A673 (cell line): ENCODE data around the gene FBXO45.

Experiments used
- EZH2 ChIP-seq: fragments of 200-600 bp; sonication (generic); IDR thresholded peaks from 2 replicates; pipeline ENCODE4 v1.6.1; 2017; ENCODE audit warnings: borderline replicate concordance, low read depth, mild to moderate bottlenecking, mixed read lengths, antibody characterized with exemption, low read length; ENCODE audit not compliant: poor library complexity, severe bottlenecking
- TF ChIP-seq, protein P1 (sequence below): fragments of 300-800, 200-600 bp; sonication (generic); conservative IDR thresholded peaks from 2 replicates; pipeline ENCODE4 v1.5.1; 2017; ENCODE audit warnings: low read depth, mild to moderate bottlenecking, antibody characterized with exemption, low read length, moderate library complexity, mixed read lengths

DNA sequence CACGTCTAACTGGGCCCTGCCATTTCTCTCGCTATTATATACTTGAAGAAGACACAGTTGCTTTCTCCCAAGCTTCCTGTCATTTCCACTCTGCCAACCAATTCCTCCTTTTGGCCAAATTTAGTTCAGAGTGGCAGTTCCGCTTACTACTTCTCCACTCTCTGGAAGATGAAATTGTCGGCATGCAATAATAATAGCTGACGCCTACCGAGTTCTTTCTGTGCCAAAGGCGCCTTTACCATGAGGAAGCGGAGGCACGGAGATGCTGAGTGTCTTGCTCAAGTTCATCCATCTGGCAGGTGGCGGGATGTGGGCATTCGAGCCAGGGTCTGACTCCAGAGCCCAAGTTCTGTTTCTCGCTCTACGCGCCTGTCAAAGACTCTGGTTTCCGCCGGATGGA lies 56.4 kb downstream of the FBXO45 start:
- TF ChIP-seq, protein P1, sequence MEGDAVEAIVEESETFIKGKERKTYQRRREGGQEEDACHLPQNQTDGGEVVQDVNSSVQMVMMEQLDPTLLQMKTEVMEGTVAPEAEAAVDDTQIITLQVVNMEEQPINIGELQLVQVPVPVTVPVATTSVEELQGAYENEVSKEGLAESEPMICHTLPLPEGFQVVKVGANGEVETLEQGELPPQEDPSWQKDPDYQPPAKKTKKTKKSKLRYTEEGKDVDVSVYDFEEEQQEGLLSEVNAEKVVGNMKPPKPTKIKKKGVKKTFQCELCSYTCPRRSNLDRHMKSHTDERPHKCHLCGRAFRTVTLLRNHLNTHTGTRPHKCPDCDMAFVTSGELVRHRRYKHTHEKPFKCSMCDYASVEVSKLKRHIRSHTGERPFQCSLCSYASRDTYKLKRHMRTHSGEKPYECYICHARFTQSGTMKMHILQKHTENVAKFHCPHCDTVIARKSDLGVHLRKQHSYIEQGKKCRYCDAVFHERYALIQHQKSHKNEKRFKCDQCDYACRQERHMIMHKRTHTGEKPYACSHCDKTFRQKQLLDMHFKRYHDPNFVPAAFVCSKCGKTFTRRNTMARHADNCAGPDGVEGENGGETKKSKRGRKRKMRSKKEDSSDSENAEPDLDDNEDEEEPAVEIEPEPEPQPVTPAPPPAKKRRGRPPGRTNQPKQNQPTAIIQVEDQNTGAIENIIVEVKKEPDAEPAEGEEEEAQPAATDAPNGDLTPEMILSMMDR = no peak
- TF ChIP-seq EZH2 = no peak
